GM21786 (cell line): Measurements from ENCODE around the gene ZG16B.

Experiments used
- ATAC-seq: cut with Tn5 transposase; IDR thresholded peaks from one replicate; pipeline ENCODE4 v1.9.1; 2021; ENCODE audit not compliant: unreplicated experiment

The ZG16B gene

DNA sequence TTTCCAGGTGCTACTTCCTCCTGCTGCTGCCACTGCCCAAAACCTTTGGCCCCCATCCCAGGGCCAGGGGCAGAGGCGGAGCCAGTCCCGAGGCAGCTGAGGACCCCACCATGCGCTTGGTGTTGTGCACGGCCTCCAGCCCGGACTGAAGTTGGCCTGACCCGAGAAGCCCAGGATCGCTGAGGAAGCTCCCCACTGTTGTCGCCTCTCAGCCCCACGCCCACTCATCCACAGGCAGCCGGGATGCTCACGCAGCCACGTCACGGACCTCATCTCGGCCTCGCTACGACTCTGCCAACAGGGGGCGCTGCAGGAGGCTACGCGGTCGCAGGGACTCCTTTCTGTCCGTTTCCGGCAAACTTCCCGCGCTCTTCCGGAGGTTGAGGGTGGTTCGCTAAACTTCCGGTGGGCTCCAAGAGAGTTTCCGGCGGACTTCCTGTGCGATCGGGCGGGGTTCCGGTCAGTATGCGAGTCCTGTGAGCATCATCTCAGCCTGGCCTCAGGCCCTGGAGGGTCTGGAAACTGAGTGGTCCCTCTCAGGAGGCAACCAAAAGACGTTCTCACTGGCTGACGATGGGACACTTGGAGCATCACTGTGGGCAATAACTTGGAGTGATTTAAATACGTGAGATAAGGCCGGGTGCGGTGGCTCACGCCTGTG is 12.4 kb downstream of the ZG16B start:
- no peak for ATAC-seq

DNA sequence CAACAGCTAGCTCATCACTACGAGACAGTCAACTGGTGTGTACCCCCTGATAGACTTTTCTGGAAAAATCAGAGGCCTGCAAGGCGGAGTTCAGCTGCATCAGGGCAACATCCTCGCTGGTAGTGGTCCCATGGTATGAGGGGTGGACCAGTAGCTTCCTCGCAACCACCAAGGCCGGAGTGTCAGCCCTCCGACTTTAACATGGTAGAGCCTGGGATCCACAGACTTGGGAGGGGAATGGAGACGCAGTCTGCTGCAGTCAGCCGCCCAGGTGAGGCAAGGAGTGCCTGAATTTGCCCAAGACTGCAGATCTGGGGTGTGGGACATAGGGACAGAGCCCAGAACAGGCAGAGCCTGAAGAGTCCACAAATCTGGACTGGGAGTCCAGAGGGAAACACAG is 13.4 kb downstream of the ZG16B start:
- no peak for ATAC-seq

DNA sequence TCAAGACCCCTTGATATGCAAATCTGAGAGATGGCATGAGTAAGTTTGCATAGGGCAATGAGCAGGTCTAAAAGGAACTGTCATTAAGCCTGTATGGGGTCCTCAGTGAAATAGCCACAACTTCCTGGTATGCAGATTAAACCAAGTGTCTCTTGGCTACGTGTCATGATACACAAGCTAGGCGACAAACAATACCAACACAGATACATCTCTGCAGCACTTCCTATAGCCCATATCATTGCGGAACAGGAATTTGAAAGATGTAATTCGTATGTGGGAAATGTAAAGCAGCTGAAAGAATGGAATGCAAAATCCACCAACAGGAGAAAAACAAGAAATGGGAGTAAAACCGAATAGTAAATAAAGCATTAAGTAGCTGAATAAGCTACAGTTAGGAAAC is 15.0 kb downstream of the ZG16B start:
- no peak for ATAC-seq

DNA sequence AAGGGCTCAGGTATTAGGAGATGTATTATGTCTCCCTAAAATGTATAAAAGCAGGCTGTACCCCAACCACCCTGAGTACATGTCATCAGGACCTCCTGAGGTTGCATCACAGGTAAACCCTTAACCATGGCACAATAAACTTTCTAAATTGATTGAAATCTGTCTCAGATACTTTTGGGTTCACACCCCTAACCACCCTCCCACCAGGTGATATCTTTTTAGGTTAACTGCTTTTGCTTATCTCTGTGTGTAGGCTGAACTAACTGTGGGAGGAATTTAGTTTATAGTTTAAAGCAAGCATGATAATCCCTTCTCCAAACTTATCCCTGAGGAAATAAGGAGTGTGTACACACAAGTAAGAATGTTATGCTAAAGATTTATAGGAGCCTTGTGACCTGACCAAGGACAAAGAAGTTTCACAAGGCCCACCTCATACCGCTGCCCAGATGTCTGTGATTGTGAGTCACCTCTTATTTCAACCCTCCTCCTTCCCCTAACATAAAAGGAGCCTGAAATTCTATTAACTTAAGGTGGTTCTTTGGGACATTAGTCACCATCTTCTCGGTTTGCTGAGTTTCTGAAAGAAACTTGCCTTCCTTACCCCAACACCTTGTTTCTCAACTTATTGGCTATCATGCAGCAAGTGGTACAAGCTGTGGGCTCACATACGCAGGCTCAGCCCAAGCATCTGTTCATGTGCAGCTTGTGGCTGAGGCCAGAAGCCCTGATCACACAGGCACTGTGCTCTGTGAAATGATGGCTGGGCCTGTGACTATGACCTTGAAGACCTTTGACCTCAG is 16.6 kb downstream of the ZG16B start:
- ATAC-seq, result no peak

DNA sequence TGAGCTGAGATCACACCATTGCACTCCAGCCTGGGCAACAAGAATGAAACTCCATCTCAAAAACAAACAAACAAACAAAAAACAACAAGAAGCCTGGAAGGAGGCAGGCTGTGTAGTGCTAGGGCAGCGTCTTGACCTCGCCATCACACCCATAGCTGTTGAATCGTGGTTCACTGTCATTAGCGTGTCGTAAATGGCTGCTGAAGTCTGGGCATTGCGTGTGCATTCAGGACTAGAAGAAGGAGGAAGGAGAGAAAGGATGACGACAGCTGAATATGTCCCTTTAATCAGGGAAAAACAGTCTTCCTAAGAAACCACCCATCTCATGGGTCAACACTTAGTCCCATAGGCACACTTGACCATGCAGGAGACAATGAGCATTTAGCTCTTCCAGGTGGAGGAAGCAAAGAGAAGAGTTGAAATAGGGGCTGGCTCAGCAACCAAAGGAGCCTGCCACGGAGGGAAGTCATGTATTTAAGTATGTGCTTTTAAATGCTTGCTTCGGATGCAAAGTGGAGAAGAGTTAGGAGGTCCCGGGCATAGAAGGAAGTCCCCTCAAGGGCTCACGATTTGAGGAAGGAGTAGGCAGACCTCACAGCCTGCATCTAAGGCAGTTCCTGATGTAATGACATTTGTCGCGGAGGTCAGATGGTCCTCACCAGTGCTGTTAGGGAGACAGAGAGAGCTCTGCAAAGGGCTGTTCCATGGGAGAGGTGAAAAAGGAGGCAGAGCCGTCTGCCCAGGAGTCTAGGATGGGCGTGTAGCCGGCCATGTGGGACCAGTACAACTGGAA is 19.0 kb downstream of the ZG16B start:
- no peak for ATAC-seq

DNA sequence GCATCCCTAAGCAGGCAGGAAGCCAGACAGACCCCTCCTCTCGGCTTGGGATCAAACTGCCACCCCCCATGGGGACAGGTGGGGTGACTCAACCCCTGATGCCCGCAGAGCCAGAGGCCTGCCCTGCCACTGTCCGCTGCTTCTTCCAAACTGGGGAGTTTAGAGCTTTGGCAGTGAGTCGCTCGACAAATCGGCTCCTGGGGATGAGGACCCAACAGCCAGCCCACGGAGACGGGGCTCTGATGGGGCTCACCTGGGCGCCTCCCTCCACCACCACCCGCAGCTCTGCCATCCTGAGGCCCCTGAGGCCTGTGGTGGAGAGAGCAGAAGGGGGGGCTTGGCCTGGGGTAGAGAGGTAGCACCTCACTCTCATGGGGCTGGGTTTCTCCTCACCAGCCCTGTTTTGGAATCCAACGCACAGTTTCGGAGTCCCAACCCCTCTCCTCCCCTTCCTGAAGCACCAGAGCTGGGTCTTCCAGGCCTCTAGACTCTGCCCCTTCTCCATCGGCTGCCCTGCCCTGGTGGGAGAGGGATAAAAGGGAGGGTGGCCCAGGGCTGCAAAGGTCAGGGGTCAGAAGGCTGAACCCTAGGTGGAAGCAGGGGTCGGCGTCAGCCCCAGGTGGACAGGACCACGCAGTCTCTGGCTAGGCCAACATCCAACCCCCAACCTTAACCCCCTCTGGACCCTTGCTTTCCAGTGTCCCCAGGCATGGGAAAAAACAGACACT is 22.1 kb downstream of the ZG16B start:
- no peak for ATAC-seq

DNA sequence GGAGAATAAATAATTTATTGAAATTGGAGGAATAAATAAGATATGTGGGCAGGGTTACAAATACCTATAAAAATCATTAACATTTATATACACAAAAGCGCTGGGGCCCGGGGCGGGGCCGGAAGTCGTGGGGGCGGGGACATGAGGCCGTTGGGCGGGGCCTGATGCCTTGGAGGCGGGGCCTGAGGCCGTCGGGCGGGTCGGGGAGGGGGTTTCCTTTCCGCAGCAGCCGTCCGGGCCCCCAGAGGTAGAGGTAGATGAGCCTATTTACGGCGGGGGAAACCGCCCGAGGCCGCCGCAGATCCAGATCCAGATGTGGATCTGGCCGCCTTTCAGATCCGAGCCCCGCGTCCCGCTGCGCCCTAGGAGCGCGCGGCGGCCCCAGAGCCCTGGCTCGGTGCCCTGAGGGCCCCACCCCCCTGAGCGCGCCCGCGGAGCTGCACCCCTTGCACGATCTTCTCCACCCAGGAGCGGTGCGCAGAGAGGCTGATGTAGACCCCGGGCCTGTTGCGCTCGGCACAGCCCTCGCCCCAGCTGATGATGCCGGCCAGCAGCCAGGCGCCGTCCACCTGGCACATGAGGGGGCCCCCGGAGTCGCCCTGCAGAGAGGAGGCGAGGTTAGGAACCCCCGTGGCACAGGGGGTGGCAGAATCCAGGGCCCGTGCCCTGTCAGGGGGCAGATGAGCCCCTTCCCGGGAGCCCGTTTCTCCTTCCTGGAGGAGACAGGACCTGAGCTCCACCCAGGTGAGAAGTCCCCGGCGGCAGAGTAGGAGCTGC is 22.8 kb downstream of the ZG16B start:
- ATAC-seq, result no peak

DNA sequence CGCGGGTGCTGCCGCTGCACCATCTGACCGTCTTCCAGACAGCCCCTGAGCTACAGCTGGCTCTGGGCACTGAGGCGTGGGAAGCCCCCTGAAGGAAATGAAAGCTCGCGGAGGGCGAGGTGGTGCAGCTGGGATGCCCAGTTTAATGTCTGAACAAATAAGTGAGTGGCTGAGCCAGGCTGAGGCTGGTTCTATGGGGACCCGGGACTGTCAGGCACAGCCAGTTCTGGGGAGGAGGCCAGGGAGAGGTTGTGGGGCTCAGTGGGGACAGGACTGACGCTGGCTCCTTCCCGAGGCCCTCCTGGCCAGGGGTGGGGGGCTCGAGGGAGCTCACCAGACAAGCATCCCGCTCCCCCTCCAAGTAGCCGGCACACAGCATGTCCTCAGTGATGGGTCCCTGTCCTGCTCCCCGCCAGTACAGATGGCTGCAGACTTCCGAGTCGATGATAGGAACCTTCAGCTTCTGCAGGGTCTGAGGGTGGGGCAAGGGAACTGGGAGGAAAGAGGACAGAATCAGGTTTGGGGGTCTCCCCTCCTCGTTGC is 23.5 kb downstream of the ZG16B start:
- no peak for ATAC-seq

DNA sequence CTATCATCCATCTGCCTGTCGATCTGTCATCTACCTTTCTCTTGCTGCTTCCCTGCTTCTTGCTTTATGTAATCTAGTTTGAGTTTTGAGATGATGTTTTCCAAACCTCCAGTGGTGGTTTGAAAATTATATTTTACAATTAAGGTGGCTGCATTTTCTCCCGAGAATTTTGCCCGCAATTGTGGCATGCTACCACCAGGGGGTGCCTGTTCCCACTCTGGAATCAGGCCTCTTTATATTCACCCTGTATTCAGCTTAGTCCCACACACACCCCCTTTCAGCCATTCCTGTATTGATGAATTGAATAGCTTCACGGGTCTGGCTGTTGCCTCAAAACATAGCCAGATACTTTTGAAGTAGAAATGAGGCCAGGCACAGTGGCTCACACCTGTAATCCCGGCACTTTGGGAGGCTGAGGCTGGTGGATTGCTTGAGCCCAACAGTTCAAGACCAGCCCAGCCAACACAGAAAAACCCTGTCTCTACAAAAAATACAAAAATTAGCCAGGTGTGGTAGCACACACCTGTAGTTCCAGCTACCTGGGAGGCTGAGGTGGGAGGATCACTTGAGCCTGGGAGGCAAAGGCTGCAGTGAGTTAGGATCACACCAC is 24.7 kb downstream of the ZG16B start:
- ATAC-seq, result no peak

DNA sequence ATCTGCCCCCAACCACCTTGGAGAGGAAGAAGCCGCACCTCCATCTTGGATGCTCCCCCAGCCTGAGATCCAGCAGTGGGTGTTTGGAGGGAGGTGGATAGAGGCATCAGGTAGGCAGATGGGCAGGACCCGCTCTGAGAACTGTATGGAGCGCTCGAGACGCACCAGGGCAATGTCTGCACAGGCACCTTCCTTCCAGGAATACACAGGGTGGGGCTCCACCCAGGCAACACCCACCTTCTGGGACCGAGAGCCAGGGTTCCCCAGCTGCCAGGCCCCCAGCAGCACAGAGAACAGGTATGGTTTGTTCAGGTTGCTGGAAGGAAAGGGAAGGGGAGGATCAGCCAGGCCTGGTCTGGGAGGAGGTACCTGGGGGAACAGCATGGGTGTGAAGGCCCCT is 25.4 kb downstream of the ZG16B start:
- ATAC-seq, result no peak

DNA sequence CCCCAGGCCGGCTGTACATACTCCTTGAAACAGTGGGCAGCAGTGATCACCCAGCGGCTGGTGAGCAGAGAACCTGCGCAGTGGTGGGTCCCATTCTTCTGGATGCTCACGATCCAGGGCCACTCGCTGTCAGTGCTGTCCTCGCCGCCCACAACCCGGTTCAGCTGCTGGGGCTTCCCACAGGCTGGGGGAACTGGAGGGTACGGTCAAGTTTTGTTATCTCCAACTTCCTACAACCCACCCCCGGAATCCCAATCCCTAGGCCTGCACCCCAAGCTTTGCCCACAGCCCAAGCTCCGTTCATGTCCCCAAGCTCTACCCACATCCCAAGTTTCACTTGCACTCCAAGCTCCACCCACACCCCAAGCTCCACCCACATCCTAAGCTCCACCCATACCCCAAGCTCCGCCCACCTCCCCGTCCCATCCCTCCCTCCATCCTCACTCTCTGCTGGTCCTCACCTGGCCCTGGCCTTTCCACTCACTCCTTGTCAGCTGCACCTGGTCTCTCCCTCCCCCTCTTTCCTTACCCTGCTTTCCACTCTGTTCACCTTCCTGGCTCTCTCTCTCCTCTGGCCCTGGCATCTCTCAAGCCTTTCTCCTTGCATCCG is 26.1 kb downstream of the ZG16B start:
- ATAC-seq, result no peak

DNA sequence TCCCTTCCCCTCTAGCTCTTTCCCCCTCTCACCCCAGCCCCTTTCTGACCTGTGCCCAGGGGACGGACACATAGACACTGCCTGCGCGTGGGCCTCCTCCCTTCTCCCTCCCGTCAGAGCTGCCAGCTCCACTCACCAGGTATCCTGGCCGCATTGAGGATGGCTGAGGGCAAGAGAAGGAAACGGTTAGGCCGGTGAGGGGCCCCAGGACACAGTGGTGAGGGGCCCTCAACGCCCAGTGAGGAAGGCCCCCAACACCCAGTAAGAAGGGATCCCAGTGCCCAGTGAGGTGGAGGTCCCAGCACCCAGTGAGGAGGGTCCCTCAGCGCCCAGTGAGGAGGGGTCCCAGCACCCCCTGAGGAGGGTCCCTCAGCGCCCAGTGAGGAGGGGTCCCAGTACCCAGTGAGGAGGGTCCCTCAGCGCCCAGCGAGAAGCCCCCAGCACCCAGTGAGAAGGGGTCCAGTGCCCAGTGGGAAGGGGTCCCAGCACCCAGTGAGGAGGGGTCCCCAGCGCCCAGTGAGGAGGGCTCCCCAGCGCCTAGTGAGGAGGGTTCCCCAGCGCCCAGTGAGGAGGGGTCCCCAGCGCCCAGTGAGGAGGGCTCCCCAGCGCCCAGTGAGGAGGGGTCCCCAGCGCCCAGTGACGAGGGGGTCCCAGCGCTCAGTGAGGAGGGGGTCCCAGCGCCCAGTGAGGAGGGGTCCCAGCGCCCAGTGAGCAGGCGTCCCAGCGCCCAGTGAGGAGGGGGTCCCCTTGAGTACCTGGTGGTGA is 26.8 kb downstream of the ZG16B start:
- no peak for ATAC-seq

DNA sequence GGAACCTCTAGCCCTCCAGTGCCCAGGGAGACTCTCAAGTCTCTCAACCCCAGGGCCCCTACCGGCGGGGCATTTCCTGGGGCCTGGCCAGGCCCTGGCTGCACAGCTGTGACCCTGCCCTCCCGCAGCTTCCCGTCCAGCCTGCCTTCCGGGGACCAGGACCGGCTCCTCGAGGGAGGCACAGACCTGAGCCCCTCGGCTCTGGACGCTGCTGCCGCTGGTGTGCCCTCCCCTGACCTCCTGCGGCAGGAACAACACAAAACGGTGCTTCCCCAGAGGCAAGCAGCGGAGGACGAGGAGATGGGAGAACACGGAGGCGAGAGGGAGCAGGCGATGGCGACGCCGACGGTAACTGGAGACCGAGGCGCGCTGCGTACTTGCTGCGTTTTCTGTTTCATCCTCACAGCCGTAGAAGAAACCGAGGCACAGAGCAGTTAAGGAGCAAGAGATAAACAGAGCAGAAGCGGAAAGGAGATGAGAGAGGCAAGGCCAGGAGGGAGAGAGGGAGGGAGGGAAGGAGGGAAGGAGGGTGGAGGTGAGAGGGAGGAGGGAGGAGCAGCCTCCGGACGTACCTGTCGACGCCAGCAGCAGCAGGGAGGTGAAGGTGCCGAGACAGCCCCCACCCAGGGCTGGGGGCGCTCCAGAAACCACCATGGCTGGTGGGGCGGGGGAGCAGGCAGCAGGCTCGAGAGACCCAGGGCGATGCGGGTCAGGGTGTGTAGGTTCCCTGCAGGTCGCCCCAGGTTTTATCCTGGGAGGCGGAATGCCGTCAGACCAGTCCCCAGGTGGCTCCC is 27.5 kb downstream of the ZG16B start, which contains the start of gene PRSS22:
PRSS22 (minus strand) TSS at position 720 of the 794 bp plus-strand sequence; CDS start at position 654, 66 bp downstream.
- ATAC-seq, result no peak

DNA sequence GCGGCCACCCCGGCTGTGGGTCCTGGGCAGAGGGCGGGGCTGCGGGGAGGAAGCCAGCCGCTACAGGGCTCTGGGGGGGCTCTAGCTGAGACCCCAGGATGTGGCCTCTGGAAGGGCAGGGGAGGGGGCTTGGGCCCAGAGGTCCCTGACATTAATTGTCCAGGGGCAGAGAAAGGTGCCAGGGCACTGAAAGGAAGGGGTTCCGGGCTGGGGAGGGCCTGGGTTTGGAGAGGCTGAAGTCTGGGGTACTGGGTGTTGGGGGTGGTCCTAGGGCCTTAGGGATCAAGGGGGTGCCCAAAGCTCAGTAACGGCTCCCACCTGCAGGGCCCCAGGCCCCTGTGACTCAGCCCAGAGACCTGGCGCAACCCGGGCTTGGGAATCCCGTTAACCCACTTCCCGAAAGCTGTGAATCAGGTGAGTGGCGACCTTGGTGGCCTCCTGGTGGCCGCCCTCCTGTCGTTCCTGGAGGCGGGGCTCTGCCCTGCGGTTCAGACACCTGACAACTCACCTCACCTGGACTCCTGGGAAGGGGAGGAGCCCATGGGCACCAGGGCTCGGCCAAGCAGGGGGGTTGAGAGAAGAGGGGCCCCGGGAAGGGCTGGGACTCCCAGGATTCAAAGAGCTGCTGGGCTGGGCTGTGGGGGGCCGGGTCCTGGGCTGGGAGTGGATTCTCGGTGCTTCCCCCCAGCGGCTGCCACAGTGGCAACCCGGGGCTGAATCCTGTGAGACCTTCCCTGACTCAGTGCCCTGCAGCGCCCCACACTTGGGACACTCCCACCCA is 28.3 kb downstream of the ZG16B start:
- no peak for ATAC-seq

DNA sequence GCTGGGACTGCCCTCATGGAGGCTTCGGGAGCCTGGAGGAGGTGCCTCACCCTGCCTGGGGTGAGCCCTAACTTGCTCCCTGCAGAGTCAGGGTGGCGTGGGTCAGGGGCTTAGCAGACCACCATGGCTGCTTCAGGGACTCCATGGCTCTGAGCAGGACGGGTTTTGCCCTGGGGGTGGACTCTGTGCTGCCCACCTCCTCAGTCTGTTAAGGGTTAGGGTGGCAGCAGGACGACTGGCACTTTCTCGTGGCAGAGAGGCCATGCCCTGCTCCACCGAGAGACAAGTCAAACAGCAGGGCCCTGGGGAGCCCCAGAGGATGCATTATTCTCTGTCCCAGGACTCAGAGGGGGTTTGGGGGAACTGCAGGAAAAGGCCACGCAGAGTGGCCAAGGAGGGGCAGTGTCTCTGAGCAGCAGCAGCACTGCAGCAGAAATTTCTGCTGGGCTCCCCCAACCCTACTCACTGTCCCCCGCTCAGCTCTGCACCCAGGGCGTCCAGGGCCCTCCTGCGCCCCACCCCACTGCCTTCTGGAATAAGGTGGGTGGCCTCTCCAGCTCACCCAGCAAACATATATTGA is 29.7 kb downstream of the ZG16B start:
- ATAC-seq, result no peak

DNA sequence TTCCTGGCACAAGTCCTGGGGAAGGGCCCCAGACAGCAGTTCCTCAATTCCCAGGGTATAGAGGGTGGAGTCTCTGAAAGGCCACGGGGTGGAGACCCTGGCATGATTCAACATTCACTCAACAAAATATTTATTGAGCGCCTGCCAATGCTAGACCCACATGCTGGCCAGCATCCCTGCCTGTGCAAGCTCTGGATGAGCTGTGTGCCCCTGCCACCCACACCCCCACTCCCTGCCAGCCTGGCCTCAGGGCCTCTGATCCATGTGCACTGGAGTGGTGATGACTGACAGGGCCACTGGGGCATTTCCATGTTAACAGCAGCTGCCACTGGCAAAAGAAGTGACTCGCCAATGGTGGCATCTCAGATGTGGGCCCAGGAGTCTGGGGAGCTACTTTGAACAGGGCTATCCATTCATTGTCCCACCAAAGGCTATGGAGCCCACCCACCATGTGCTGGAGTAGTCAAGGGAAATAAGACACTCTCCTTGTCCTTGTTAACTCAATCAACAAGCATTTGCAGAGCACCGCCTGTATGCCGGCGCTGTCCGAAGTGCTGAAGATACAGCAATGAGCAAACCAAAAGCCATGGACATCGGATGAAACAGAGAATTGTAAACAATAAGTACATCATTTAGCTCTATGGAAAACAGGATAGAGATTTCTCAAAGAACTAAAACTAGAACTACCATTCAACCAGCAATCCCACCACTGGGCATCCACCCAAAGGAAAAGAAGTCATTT is 30.9 kb downstream of the ZG16B start:
- ATAC-seq, result no peak
